H1 (cell line): ENCODE results near the gene RNF13. TPM values are rescaled to one million over a fixed set of nuclear protein-coding genes. Genes with fewer than 3 reads are reported as not detected.
A peak's percentile ranks its signal among the peaks of the same experiment; 100 is the strongest.

Source experiments
- CTCF ChIA-PET: fragments of 300-600 bp; sonication (Branson Sonifier 250); formaldehyde crosslinking; loops from one replicate; lab custom pipeline; 2021; ENCODE audit not compliant: partially characterized antibody; lab: Charles Lee
- POLR2A ChIA-PET: fragments of 300-600 bp; sonication (Branson Sonifier 250); formaldehyde crosslinking; loops from one replicate; lab custom pipeline; 2021; ENCODE audit warnings: inconsistent platforms; ENCODE audit not compliant: partially characterized antibody; lab: Charles Lee
- DNase-seq, 2 experiments: peaks; one replicate each; pipeline versions ENCODE4 v3.0.0 to v3.0.0-alpha.2; 2010 to 2022; ENCODE audit warnings: low spot score in 2 of 2, low read depth in 1 of 2, mixed read lengths in 1 of 2
- FAIRE-seq: peaks from 2 replicates; lab custom pipeline; 2011; peaks lifted over from hg19 to GRCh38; lab: Jason Lieb, UNC
- H2AFZ ChIP-seq: 2 replicates; pipeline ENCODE4 v1.8.1; 2012; ENCODE audit warnings: low read length, inconsistent platforms
- H2AK5ac ChIP-seq: 2 replicates; pipeline ENCODE4 v1.6.1; 2013; ENCODE audit warnings: low read depth, low read length
- H2BK120ac ChIP-seq: replicated peaks from 2 replicates; pipeline ENCODE3; 2013; ENCODE audit warnings: low read depth, low read length, inconsistent platforms
- H2BK12ac ChIP-seq: 2 replicates; pipeline ENCODE4 v1.6.1; 2013; ENCODE audit warnings: low read depth, low read length
- H2BK15ac ChIP-seq: 2 replicates; pipeline ENCODE4 v1.6.1; 2013; ENCODE audit warnings: low read length
- H2BK20ac ChIP-seq: 2 replicates; pipeline ENCODE4 v1.6.1; 2013; ENCODE audit warnings: low read length
- H2BK5ac ChIP-seq: 2 replicates; pipeline ENCODE4 v1.6.1; 2013; ENCODE audit warnings: low read depth, low read length
- H3K14ac ChIP-seq: 2 replicates; pipeline ENCODE4 v1.6.1; 2013; ENCODE audit warnings: inconsistent platforms; ENCODE audit not compliant: insufficient read length
- H3K18ac ChIP-seq: 2 replicates; pipeline ENCODE4 v1.6.1; 2013; ENCODE audit warnings: low read length; ENCODE audit errors: extremely low read depth
- H3K23ac ChIP-seq: 2 replicates; pipeline ENCODE4 v1.6.1; 2013; ENCODE audit warnings: inconsistent platforms; ENCODE audit not compliant: insufficient read length
- H3K23me2 ChIP-seq: 2 replicates; pipeline ENCODE4 v1.6.1; 2013; ENCODE audit warnings: low read depth, low read length
- H3K27ac ChIP-seq: 2 replicates; pipeline ENCODE4 v1.6.1; 2011; ENCODE audit warnings: low read depth, low read length, inconsistent platforms
- H3K27me3 ChIP-seq, 4 experiments: replicated peaks in 1 of 4; 1 replicate in 1 of 4; 2 replicates in 3 of 4; pipeline versions ENCODE4 v1.6.1 to v1.8.1; 2011 to 2013; ENCODE audit warnings: low read length in 3 of 4, mild to moderate bottlenecking in 3 of 4, inconsistent platforms in 2 of 4, mixed read lengths in 2 of 4, moderate library complexity in 1 of 4; ENCODE audit not compliant: control insufficient read depth in 3 of 4, insufficient read depth in 3 of 4; ENCODE audit errors: extremely low read depth in 1 of 4
- H3K36me3 ChIP-seq, 4 experiments: 2 replicates each; pipeline versions ENCODE4 v1.6.1 to v1.8.1; 2011 to 2013; ENCODE audit warnings: mild to moderate bottlenecking in 4 of 4, low read length in 3 of 4, moderate library complexity in 2 of 4, control low read depth in 1 of 4, inconsistent platforms in 1 of 4; ENCODE audit not compliant: insufficient read depth in 4 of 4, control insufficient read depth in 2 of 4
- H3K4ac ChIP-seq: replicated peaks from 2 replicates; pipeline ENCODE3; 2013; ENCODE audit warnings: low read length, low read depth, mixed read lengths, inconsistent platforms; ENCODE audit not compliant: insufficient read length
- H3K4me1 ChIP-seq, 4 experiments: replicated peaks in 1 of 4; 1 replicate in 1 of 4; 2 replicates in 3 of 4; pipeline versions ENCODE4 v1.6.1 to v1.8.1; 2011 to 2013; ENCODE audit warnings: low read length in 3 of 4, inconsistent platforms in 2 of 4, mixed read lengths in 1 of 4; ENCODE audit not compliant: insufficient read depth in 4 of 4, control insufficient read depth in 3 of 4
- H3K4me2 ChIP-seq, 2 experiments: 2 replicates each; pipeline versions ENCODE4 v1.6.1 to v1.8.1; 2011 to 2013; ENCODE audit warnings: low read depth in 2 of 2, low read length in 2 of 2, control low read depth in 1 of 2, inconsistent platforms in 1 of 2, mild to moderate bottlenecking in 1 of 2; ENCODE audit not compliant: insufficient read depth in 1 of 2
- H3K4me3 ChIP-seq, 4 experiments: fragments of 200-600, 300-600 bp in 1 of 4; sonication (generic), shearing (Covaris generic), sonication (Bioruptor Twin) in 1 of 4; 2 replicates each; pipeline versions ENCODE4 v1.5.1 to v1.8.1; 2011 to 2016; ENCODE audit warnings: low read length in 4 of 4, low read depth in 3 of 4, control low read depth in 2 of 4, inconsistent platforms in 2 of 4, mild to moderate bottlenecking in 2 of 4, mixed read lengths in 1 of 4, moderate library complexity in 1 of 4; ENCODE audit not compliant: insufficient read depth in 2 of 4; ENCODE audit errors: extremely low read depth in 1 of 4
- H3K56ac ChIP-seq: replicated peaks from 2 replicates; pipeline ENCODE3; 2013; ENCODE audit warnings: low read depth, mild to moderate bottlenecking, mixed read lengths, low read length, inconsistent platforms; ENCODE audit not compliant: insufficient read length
- H3K79me1 ChIP-seq: 2 replicates; pipeline ENCODE4 v1.6.1; 2013; ENCODE audit warnings: low read depth, low read length, control low read depth
- H3K79me2 ChIP-seq, 2 experiments: 2 replicates each; pipeline versions ENCODE4 v1.6.1 to v1.8.1; 2012 to 2013; ENCODE audit warnings: low read length in 2 of 2, mild to moderate bottlenecking in 2 of 2, inconsistent platforms in 1 of 2; ENCODE audit not compliant: insufficient read depth in 2 of 2, control insufficient read depth in 1 of 2
- H3K9ac ChIP-seq, 4 experiments: replicated peaks in 1 of 4; 1 replicate in 1 of 4; 2 replicates in 3 of 4; pipeline versions ENCODE4 v1.6.1 to v1.8.1; 2011 to 2013; ENCODE audit warnings: low read depth in 3 of 4, low read length in 3 of 4, control low read depth in 2 of 4, mild to moderate bottlenecking in 2 of 4, moderate library complexity in 2 of 4, inconsistent platforms in 1 of 4; ENCODE audit errors: extremely low read depth in 1 of 4
- H3K9me3 ChIP-seq, 2 experiments: 2 replicates each; pipeline versions ENCODE4 v1.6.1 to v1.8.1; 2012 to 2013; ENCODE audit warnings: mild to moderate bottlenecking in 2 of 2, moderate library complexity in 2 of 2, control low read depth in 1 of 2, inconsistent platforms in 1 of 2, low read depth in 1 of 2, low read length in 1 of 2, mixed read lengths in 1 of 2; ENCODE audit not compliant: insufficient read depth in 2 of 2
- H4K20me1 ChIP-seq, 2 experiments: replicated peaks in 1 of 2; 2 replicates each; pipeline versions ENCODE3 to v1.8.1; 2011 to 2013; ENCODE audit warnings: inconsistent platforms in 2 of 2, low read length in 2 of 2, mild to moderate bottlenecking in 1 of 2; ENCODE audit not compliant: insufficient read depth in 2 of 2, control insufficient read depth in 1 of 2
- H4K5ac ChIP-seq: 2 replicates; pipeline ENCODE4 v1.6.1; 2013; ENCODE audit warnings: low read length, low read depth, mixed read lengths, inconsistent platforms; ENCODE audit not compliant: insufficient read length
- H4K8ac ChIP-seq: 2 replicates; pipeline ENCODE4 v1.8.0; 2013; ENCODE audit warnings: mild to moderate bottlenecking, moderate library complexity, low read length, inconsistent platforms; ENCODE audit not compliant: insufficient read depth; ENCODE audit errors: extremely low read depth
- H4K91ac ChIP-seq: replicated peaks from 2 replicates; pipeline ENCODE3; 2013; ENCODE audit warnings: low read length, mixed read lengths, inconsistent platforms; ENCODE audit not compliant: insufficient read length
- CHD2 ChIP-seq: IDR thresholded peaks from 2 replicates; pipeline ENCODE4 v1.6.1; 2012; ENCODE audit warnings: low read length, improper control_type of control experiment
- FOSL1 ChIP-seq: IDR thresholded peaks from 2 replicates; pipeline ENCODE4 v1.6.1; 2011; ENCODE audit warnings: mild to moderate bottlenecking, low read depth, low read length, moderate library complexity; ENCODE audit not compliant: insufficient read depth
- MAFK ChIP-seq: IDR thresholded peaks from 2 replicates; pipeline ENCODE4 v1.6.1; 2012; ENCODE audit warnings: low read depth, mild to moderate bottlenecking, improper control_type of control experiment, low read length
- RAD21 ChIP-seq, 2 experiments: IDR thresholded peaks in 1 of 2; conservative IDR thresholded peaks in 1 of 2; 2 replicates each; pipeline ENCODE4 v1.6.1; 2011; ENCODE audit warnings: low read depth in 2 of 2, low read length in 2 of 2, improper control_type of control experiment in 1 of 2, inconsistent platforms in 1 of 2, mild to moderate bottlenecking in 1 of 2, moderate library complexity in 1 of 2
- SP4 ChIP-seq: IDR thresholded peaks from 2 replicates; pipeline ENCODE4 v1.6.1; 2012; ENCODE audit warnings: low read length, inconsistent platforms
- TCF12 ChIP-seq: IDR thresholded peaks from 2 replicates; pipeline ENCODE4 v1.6.1; 2011; ENCODE audit warnings: low read depth, mild to moderate bottlenecking, low read length
- WGBS, 2 experiments: shearing (Covaris generic) in 1 of 2; methylation state at CpG; one replicate each; pipeline versions ENCODE4 v1.1.6 to v1.1.7; 2013 to 2015; ENCODE audit warnings: low lambda C conversion rate in 2 of 2, mixed read lengths in 2 of 2, inconsistent platforms in 1 of 2, low coverage in 1 of 2, missing lambda C conversion rate in 1 of 2; ENCODE audit not compliant: insufficient replicate concordance in 2 of 2, insufficient coverage in 1 of 2, insufficient read length in 1 of 2; ENCODE audit errors: extremely low coverage in 1 of 2, missing lambda C conversion rate in 1 of 2; 5-methylcytosine and 5-hydroxymethylcytosine counted together
- long read RNA-seq, 2 experiments: library from RNA in 1 of 2; library from capped mRNA in 1 of 2; stranded (forward); transcript quantifications; one replicate each; pipeline ENCODE4 v2.0.0, GENCODE V29; 2021; ENCODE audit warnings: inconsistent platforms in 1 of 2
- polyA minus RNA-seq, 3 experiments: library from RNA; depleted of rRNA, polyadenylated mRNA; stranded (reverse); fragments of >200 nt; gene quantifications; 1 replicate in 2 of 3; 2 replicates in 1 of 3; pipeline ENCODE4 v1.2.3, GENCODE V29; 2011
- polyA plus RNA-seq, 7 experiments: library from polyadenylated mRNA; depleted of rRNA in 3 of 7; stranded (reverse) in 5 of 7; unstranded in 2 of 7; fragments of >200 nt in 5 of 7; fragments of 200-250 nt in 2 of 7; gene quantifications; 1 replicate in 5 of 7; 2 replicates in 1 of 7; 4 replicates in 1 of 7; pipeline versions ENCODE4 v1.2.1 to v1.2.3, GENCODE V29; 2011 to 2013; ENCODE audit warnings: missing spikeins in 2 of 7, mixed read lengths in 2 of 7
- total RNA-seq: library from RNA; stranded (reverse); fragmentation: NEBNext Ultra II Directional; extraction: Animal tissue kit (Norgen Biotek cat#: 25700); gene quantifications from 2 replicates; pipeline ENCODE4 v1.2.1, GENCODE V29; 2021

Gene RNF13, protein sequence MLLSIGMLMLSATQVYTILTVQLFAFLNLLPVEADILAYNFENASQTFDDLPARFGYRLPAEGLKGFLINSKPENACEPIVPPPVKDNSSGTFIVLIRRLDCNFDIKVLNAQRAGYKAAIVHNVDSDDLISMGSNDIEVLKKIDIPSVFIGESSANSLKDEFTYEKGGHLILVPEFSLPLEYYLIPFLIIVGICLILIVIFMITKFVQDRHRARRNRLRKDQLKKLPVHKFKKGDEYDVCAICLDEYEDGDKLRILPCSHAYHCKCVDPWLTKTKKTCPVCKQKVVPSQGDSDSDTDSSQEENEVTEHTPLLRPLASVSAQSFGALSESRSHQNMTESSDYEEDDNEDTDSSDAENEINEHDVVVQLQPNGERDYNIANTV
- total RNA-seq, result 35.4 and 37.1 TPM in 2 replicates
- 13.5 and 19.4 TPM in 2 replicates for polyA plus RNA-seq (2011; rRNA removed)
- polyA plus RNA-seq (2011; cell fraction: cytosol; rRNA removed), result 23.5 TPM
- polyA plus RNA-seq (2011; cell fraction: nucleus; rRNA removed), result 13.4 TPM
- 19.9 to 33.6 TPM (median 26.5 TPM) in 4 replicates for polyA plus RNA-seq (2012, experiment 1 of 2)
- polyA plus RNA-seq (2012, experiment 2 of 2), result 3.2 TPM
- 54.4 TPM for polyA plus RNA-seq (2013, experiment 1 of 2)
- 69.1 TPM for polyA plus RNA-seq (2013, experiment 2 of 2)
- polyA minus RNA-seq (2011; rRNA and poly(A)+ RNA removed), result 46.1 and 50.6 TPM in 2 replicates
- 29.1 TPM for polyA minus RNA-seq (2011; cell fraction: cytosol; rRNA and poly(A)+ RNA removed)
- 78.4 TPM for polyA minus RNA-seq (2011; cell fraction: nucleus; rRNA and poly(A)+ RNA removed)
- long read RNA-seq, experiment 1, transcript RNF13-203 (10 exons, 2,843 nt), result major isoform, 11 of 28 reads
- long read RNA-seq, experiment 1, partial matches to known transcripts, result 2 of 28 reads
- long read RNA-seq, experiment 1, other reads (novel, unspliced or antisense), result 13 of 28 reads
- long read RNA-seq, experiment 2, transcript RNF13-212 (10 exons, 1,027 nt), result minor isoform, 6 of 78 reads
- long read RNA-seq, experiment 2, transcript RNF13-203 (10 exons, 2,843 nt), result major isoform, 58 of 78 reads
- long read RNA-seq, experiment 2, partial matches to known transcripts, result 1 of 78 reads
- long read RNA-seq, experiment 2, other reads (novel, unspliced or antisense), result 7 of 78 reads

DNA sequence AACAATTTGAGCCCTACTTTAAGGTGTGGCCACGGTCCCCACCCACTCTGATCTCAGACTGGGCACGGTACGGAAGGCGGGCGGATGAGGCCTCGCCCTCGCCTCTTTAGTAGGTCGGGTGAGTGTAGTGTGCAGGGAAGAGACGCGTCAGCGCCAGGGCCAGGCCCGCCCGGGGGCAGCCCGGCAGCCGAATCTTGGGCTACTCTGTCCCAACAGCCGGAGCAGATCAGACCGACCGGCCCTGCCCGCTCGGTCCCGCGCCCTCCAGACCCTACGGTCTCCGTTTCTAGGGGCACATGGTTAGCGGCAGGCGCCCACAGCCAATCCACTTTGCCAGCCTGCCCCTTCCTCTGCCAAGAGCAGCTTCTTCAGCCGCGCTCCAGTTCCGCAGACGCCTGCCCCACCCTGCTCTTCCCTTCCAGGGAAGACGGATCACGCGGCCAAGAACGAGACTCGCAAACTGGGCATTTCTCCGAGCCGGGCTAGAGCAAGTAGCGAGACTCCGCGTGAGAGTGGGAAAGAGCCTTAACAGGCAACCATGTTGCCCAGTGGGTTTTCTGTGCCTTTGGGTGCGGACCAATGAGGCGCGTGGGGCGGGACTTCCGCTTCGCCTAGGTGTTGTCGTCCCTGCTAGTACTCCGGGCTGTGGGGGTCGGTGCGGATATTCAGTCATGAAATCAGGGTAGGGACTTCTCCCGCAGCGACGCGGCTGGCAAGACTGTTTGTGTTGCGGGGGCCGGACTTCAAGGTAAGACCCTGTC is at the start of gene RNF13:
TSS of gene RNF13 (plus strand) at position 610 of the 761 bp plus-strand sequence. CDS start 32,812 bp downstream, outside the sequence.
- peak within 1 kb of the TSS; percentile 57 for H3K56ac ChIP-seq
- no peaks in the 10 kb centered on the region for H3K36me3 ChIP-seq
- H3K14ac ChIP-seq, result no peak within 1 kb of the TSS
- peaks cover 0 to 2% of the 10 kb centered on the region in 2 experiments for H4K20me1 ChIP-seq
- ChIA-PET CTCF (interaction anchor here (0.6 to 2.0 kb wide), 3 partner anchors 13 to 280 kb away, joined by 3 to 10 read pairs (median 3); no protein-coding TSS in a partner anchor), POLR2A (interaction anchor here (0.5 to 1.9 kb wide), 9 partner anchors 11 to 155 kb away, joined by 3 to 7 read pairs (median 3); partner anchors contain the start of gene WWTR1)
- H3K18ac ChIP-seq, result peak within 1 kb of the TSS; percentile 96
- 2% methylated on average over 53 of the region's 56 CpGs; no CpG with 5 or more reads in 1 of the 2 experiments for WGBS, 2 experiments
- H3K27ac ChIP-seq, result peak within 1 kb of the TSS; percentile 89
- peak within 1 kb of the TSS; percentile 92 for H4K5ac ChIP-seq
- no peaks in the 10 kb centered on the region; the same call in 1 of the 2 replicates for H3K79me1 ChIP-seq
- H3K23ac ChIP-seq, result no peak within 1 kb of the TSS
- peak within 1 kb of the TSS; percentile 95; the same call in 1 of the 2 replicates for H2BK15ac ChIP-seq
- H3K4ac ChIP-seq, result peak within 1 kb of the TSS; percentile 81
- peaks cover 0 to 7% (median 3%) of the 10 kb centered on the region in 4 experiments; a peak in 4 of 7 replicates for H3K4me1 ChIP-seq
- H2AK5ac ChIP-seq, result no peak within 1 kb of the TSS; the same call in 1 of the 2 replicates
- FAIRE-seq (no peak), DNase-seq (peak; percentile 36 to 94)
- peak within 1 kb of the TSS; percentile 99; the same call in 1 of the 2 replicates for H2AFZ ChIP-seq
- H3K27me3 ChIP-seq, result no peaks in the 10 kb centered on the region
- H2BK12ac ChIP-seq, result peak within 1 kb of the TSS; percentile 2; the same call in 1 of the 2 replicates
- H2BK20ac ChIP-seq, result 0 out of 2 replicates have a peak within 1 kb of the TSS, but pooled peaks have one; percentile 55
- no peak within 1 kb of the TSS for H2BK120ac ChIP-seq
- H3K4me3 ChIP-seq, result peak within 1 kb of the TSS; percentile 88 to 95 (median 91)
- H3K79me2 ChIP-seq, result peaks cover 0 to 38% of the 10 kb centered on the region in 2 experiments; a peak in 3 of 4 replicates
- peak within 1 kb of the TSS; percentile 74 for H4K8ac ChIP-seq
- peak within 1 kb of the TSS; percentile 58 to 91 (median 74) for H3K9ac ChIP-seq
- peak within 1 kb of the TSS; percentile 92 for H2BK5ac ChIP-seq
- H3K9me3 ChIP-seq, result no peaks in the 10 kb centered on the region
- H3K23me2 ChIP-seq, result peaks cover 7% of the 10 kb centered on the region
- peak within 1 kb of the TSS; percentile 93 to 94 for H3K4me2 ChIP-seq
- peak within 1 kb of the TSS; percentile 56 for H4K91ac ChIP-seq
- no peak for TF ChIP-seq MAFK
- no peak for TF ChIP-seq TCF12
- no peak for TF ChIP-seq SP4
- TF ChIP-seq FOSL1, result no peak
- no peak for TF ChIP-seq RAD21 (IDR thresholded peaks at IDR 0.05 in 1 of 2, conservative IDR thresholded peaks at IDR 0.05 in 1 of 2; ENCODE audit: low read depth in 2 of 2, low read length in 2 of 2)
- TF ChIP-seq CHD2, result peak; percentile 90
